Adrenal gland (tissue), 12 donors: ENCODE results near the gene DAB2IP. TPM values are rescaled to one million over a fixed set of nuclear protein-coding genes. Genes with fewer than 3 reads are reported as not detected.

Source experiments
- DNase-seq, 7 donors: peaks; one replicate each; pipeline ENCODE4 v3.0.0-alpha.2; 2019 to 2020
- H3K27ac ChIP-seq, 5 donors: fragments of 200-600 bp; sonication (generic) in 4 of 5; 1 replicate in 3 of 5; 2 replicates in 2 of 5; pipeline versions ENCODE4 v1.5.1 to v1.8.0; 2016 to 2020; ENCODE audit warnings: mild to moderate bottlenecking in 1 of 5
- H3K27me3 ChIP-seq: fragments of 200-600 bp; 2 replicates; pipeline ENCODE4 v1.8.0; 2021
- H3K36me3 ChIP-seq, 2 donors: fragments of 200-600 bp; replicated peaks in 1 of 2; 1 replicate in 1 of 2; 2 replicates in 1 of 2; pipeline versions ENCODE4 v1.5.1 to v1.8.0; 2018 to 2022
- H3K4me1 ChIP-seq, 2 donors: fragments of 200-600 bp; replicated peaks in 1 of 2; 1 replicate in 1 of 2; 2 replicates in 1 of 2; pipeline versions ENCODE4 v1.5.1 to v1.8.0; 2018 to 2021
- H3K4me3 ChIP-seq, 4 donors: fragments of 200-600 bp; sonication (generic) in 3 of 4; one replicate each; pipeline ENCODE4 v1.5.1; 2016 to 2018
- H3K9me3 ChIP-seq, 3 donors: fragments of 200-600 bp; sonication (generic) in 1 of 3; replicated peaks in 1 of 3; 1 replicate in 2 of 3; 2 replicates in 1 of 3; pipeline versions ENCODE4 v1.5.1 to v1.8.0; 2016 to 2021
- CTCF ChIP-seq, 6 experiments: fragments of 450-650 bp in 4 of 6; fragments of 200-600 bp in 2 of 6; sonication (generic) in 1 of 6; IDR thresholded peaks; 1 replicate in 5 of 6; 2 replicates in 1 of 6; pipeline versions ENCODE4 v1.5.1 to v1.8.0; 2016 to 2021; ENCODE audit warnings: antibody characterized with exemption in 6 of 6, mild to moderate bottlenecking in 2 of 6, moderate library complexity in 1 of 6
- POLR2A ChIP-seq, 2 donors: fragments of 450-650 bp; IDR thresholded peaks; one replicate each; pipeline ENCODE4 v1.6.1; 2017; ENCODE audit warnings: antibody characterized with exemption in 2 of 2, mild to moderate bottlenecking in 2 of 2, moderate library complexity in 1 of 2
- WGBS, 4 donors: extraction: QIAGEN DNeasy Blood & Tissue Kit in 2 of 4; methylation state at CpG; one replicate each; pipeline versions ENCODE4 v1.1.5 to v1.1.7; 2013 to 2017; 5-methylcytosine and 5-hydroxymethylcytosine counted together
- intact Hi-C, 2 donors: fragments of 100-400 bp; cut with DNase I; formaldehyde crosslinking; loops; one replicate each; pipeline versions ENCODE4 v1.14.1 to v1.15.0; 2022 to 2023
- polyA plus RNA-seq, 3 donors: library from polyadenylated mRNA; stranded (reverse); fragments of 200-250 nt in 2 of 3; fragments of 350-450 nt in 1 of 3; fragmentation: Illumina TruSeq in 1 of 3; extraction: RNeasy Lipid Tissue Mini Kit (QIAGEN cat#74804) in 1 of 3; gene quantifications; one replicate each; pipeline ENCODE4 v1.2.3, GENCODE V29; 2013 to 2014
- total RNA-seq, 9 donors: library from RNA; depleted of rRNA in 4 of 9; stranded (reverse); fragments of >200 nt in 4 of 9; fragments of 120-200 nt in 1 of 9; fragmentation: NEBNext Ultra II Directional in 1 of 9; extraction: Animal tissue kit (Norgen Biotek cat#: 25700) in 1 of 9; gene quantifications; one replicate each; pipeline versions ENCODE4 v1.1.0 to v1.2.4, GENCODE V29; 2013 to 2023
- donor health status: healthy with polysubstance abuse.
- donor health status: Bipolar disorder and iron deficiency.
- donor health status: DM: yes; HTN: yes; CAD: no.
- donor health status: DM: no; HTN: no; CAD: no.
- donor health status: DM: no; HTN: no; CAD: no.
- donor health status: DM: yes; HTN: yes; CAD: no.

Gene DAB2IP
- total and polyA plus RNA-seq, 12 donors: 12.0 to 52.2 (median 43.9) TPM

DNA sequence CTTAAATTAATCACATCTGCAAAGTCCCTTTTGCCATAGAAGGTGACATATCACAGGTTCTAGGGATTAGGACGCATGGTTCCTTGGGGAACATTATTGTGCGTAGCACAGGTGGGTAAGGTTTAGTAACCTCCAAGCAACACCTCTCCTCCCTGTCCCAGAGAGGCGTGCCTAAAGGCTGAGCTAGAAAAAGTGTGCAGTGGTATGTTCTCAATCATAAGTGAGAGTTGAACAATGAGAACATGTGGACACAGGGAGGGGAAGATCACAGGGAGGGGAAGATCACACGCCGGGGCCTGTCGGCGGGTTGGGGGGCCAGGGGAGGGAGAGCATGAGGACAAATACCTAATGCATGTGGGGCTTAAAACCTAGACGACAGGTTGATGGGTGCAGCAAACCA lies 14.9 kb downstream of the DAB2IP start:
- WGBS, 4 donors: 82 to 93% (median 88%) methylated on average over 8 of the region's 8 CpGs
- Histone ChIP-seq H3K4me1 (no peaks in the 10 kb centered on the region), H3K4me3 (no peak overlapping the region), H3K27ac (no peak overlapping the region), H3K27me3 (no peaks in the 10 kb centered on the region), H3K9me3 (no peaks in the 10 kb centered on the region), H3K36me3 (no peaks in the 10 kb centered on the region)
- intact Hi-C loops: no loop called here
- TF ChIP-seq CTCF (IDR thresholded peaks at IDR 0.05): no peak
- no peak for TF ChIP-seq POLR2A (IDR thresholded peaks at IDR 0.05)
- DNase-seq: no peak

- intact Hi-C loops: no loop called here
- Histone ChIP-seq H3K9me3 (no peaks in the 10 kb centered on the region), H3K4me3 (no peak overlapping the region), H3K4me1 (no peaks in the 10 kb centered on the region), H3K27me3 (no peaks in the 10 kb centered on the region), H3K36me3 (no peaks in the 10 kb centered on the region), H3K27ac (no peak overlapping the region)
- no peak for DNase-seq
- TF ChIP-seq POLR2A (IDR thresholded peaks at IDR 0.05): no peak
- TF ChIP-seq CTCF (IDR thresholded peaks at IDR 0.05): no peak
- 95 to 97% (median 95%) methylated on average over 6 of the region's 6 CpGs for WGBS, 4 donors
Observed at GRCh38 chr9:121667214-121667613, 15.8 kb downstream of the DAB2IP start.

GRCh38 chr9:121667890-121668289 lies 16.5 kb downstream of the DAB2IP start:
- Histone ChIP-seq H3K4me1 (peaks cover 0 to 4% of the 10 kb centered on the region in 2 donors), H3K27me3 (no peaks in the 10 kb centered on the region), H3K27ac (no peak overlapping the region), H3K36me3 (no peaks in the 10 kb centered on the region), H3K4me3 (no peak overlapping the region), H3K9me3 (no peaks in the 10 kb centered on the region)
- no peak for DNase-seq
- TF ChIP-seq CTCF (IDR thresholded peaks at IDR 0.05) (no peak), POLR2A (IDR thresholded peaks at IDR 0.05) (no peak)
- 93 to 97% (median 96%) methylated on average over 9 of the region's 9 CpGs for WGBS, 4 donors
- intact Hi-C loops: no loop called here

DNA sequence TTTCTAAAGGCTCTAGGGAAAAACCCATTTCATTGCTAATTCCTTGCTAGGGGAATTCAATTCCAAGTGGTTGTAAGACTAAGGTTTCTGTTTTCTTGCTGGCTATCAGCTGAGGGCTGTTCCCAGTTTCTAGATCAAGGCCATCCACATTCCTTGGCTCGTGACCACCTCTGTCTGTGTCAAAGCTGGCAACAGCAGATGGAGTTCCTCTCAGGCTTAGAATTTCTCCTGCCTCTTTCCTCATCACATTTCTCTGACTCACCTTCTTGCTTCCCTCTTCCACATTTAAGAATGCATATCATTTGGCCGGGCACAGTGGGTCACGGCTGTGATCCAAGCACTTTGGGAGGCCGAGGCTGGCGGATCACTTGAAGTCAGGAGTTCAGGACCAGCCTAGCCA lies 19.0 kb downstream of the DAB2IP start:
- Histone ChIP-seq H3K27ac (peak overlapping the region in 1 of 5 donors; percentile 29), H3K27me3 (no peaks in the 10 kb centered on the region), H3K4me3 (no peak overlapping the region), H3K4me1 (peaks cover 0 to 4% of the 10 kb centered on the region in 2 donors), H3K36me3 (no peaks in the 10 kb centered on the region), H3K9me3 (no peaks in the 10 kb centered on the region)
- WGBS, 4 donors: 41 to 44% (median 43%) methylated on average over 5 of the region's 5 CpGs
- intact Hi-C loops: no loop called here
- no peak for TF ChIP-seq CTCF (IDR thresholded peaks at IDR 0.05)
- TF ChIP-seq POLR2A (IDR thresholded peaks at IDR 0.05): no peak
- DNase-seq: peak in 6 of 7 donors; percentile 70 to 88 (median 82)
